ENCODE data around the gene KIAA1755.
"Not testable (repeated sequence)": the region's sequence is repeated elsewhere in the genome, so short reads cannot be mapped to it uniquely, and the experiment has no call there.

The KIAA1755 gene

DNA sequence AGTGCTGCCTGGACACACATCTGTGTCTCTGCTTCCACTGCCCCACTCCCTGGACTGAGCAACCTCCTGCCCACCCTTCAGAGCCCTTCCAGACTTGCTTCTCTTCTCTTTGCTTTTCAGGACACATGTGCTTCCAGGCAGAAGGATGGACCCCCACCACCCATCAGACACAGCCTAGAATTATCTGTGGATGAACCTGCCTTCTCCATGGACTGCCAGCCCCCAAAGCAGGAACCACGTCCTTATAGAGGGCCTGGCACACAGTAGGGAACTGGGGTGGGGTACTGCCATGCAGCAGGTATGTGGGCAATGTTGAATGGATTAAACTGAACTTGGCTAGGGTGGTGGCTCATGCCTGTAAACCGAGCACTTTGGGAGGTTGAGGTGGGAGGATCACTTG, 3.6 kb downstream of the KIAA1755 start:
- Histone ChIP-seq H4K8ac (ENCODE audit: low read depth, low read length) (no peak overlapping the region), H3K79me1 (ENCODE audit: low read length) (no peaks in the 10 kb centered on the region), H3K9ac (ENCODE audit: low read length) (no peak overlapping the region), H3K27me3 (ENCODE audit: insufficient read depth, low read length, poor library complexity) (no peaks in the 10 kb centered on the region), H2AK5ac (ENCODE audit: low read length) (no peak overlapping the region), H4K5ac (ENCODE audit: low read length) (no peak overlapping the region), H3K4me3 (ENCODE audit: low read length) (no peak overlapping the region), H3K4me2 (ENCODE audit: low read length) (no peak overlapping the region), H3K27ac (ENCODE audit: low read depth, low read length) (no peak overlapping the region), H3K56ac (ENCODE audit: low read length) (no peak overlapping the region), H3K18ac (ENCODE audit: low read length) (no peak overlapping the region), H3K23ac (ENCODE audit: low read length) (no peak overlapping the region), H2BK5ac (ENCODE audit: low read length) (no peak overlapping the region), H2BK120ac (ENCODE audit: low read depth, low read length) (no peak overlapping the region), H3K79me2 (ENCODE audit: control insufficient read depth, insufficient read depth, low read length) (no peaks in the 10 kb centered on the region), H3K4me1 (ENCODE audit: control insufficient read depth, low read depth, low read length) (peaks cover 2% of the 10 kb centered on the region), H3K4ac (ENCODE audit: low read depth, low read length) (no peak overlapping the region), H2BK15ac (replicated peaks; ENCODE audit: low read depth) (no peak overlapping the region), H3K36me3 (ENCODE audit: control insufficient read depth, insufficient read depth, low read length) (no peaks in the 10 kb centered on the region)
- WGBS (ENCODE audit: extremely low coverage, insufficient coverage, low lambda C conversion rate), result no CpG with 5 or more reads among the region's 2 CpGs
- no peak for DNase-seq

DNA sequence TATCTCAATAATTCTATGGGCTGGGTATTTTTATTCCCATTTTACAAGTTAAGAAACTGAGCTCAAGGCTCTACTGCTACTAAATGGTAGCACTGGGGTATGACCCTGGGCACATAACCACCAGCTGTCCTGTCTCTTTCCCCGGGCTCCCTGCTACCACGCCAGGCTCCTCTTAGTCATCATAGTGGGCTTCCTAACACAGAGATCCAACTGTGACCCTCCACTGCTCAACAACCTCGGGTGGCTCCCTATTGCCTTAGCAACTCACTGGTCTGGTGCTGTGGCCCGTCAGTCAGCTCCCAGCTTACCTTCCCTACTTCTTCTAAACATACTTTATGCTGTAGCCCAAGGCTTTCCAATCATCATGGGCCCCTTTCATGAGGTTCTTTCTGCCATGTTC, 4.5 kb downstream of the KIAA1755 start:
- H3K36me3 ChIP-seq (ENCODE audit: control insufficient read depth, insufficient read depth, low read length), result no peaks in the 10 kb centered on the region
- no peak for DNase-seq
- H4K8ac ChIP-seq (ENCODE audit: low read depth, low read length), result no peak overlapping the region
- WGBS (ENCODE audit: extremely low coverage, insufficient coverage, low lambda C conversion rate), result no CpG with 5 or more reads among the region's 4 CpGs
- H2AK5ac ChIP-seq (ENCODE audit: low read length), result no peak overlapping the region
- H3K27ac ChIP-seq (ENCODE audit: low read depth, low read length), result no peak overlapping the region
- no peak overlapping the region for H3K4me3 ChIP-seq (ENCODE audit: low read length)
- H3K56ac ChIP-seq (ENCODE audit: low read length), result no peak overlapping the region
- no peak overlapping the region for H3K4me2 ChIP-seq (ENCODE audit: low read length)
- H3K79me1 ChIP-seq (ENCODE audit: low read length), result no peaks in the 10 kb centered on the region
- no peaks in the 10 kb centered on the region for H3K27me3 ChIP-seq (ENCODE audit: insufficient read depth, low read length, poor library complexity)
- peaks cover 2% of the 10 kb centered on the region for H3K4me1 ChIP-seq (ENCODE audit: control insufficient read depth, low read depth, low read length)
- H3K18ac ChIP-seq (ENCODE audit: low read length), result no peak overlapping the region
- no peak overlapping the region for H3K23ac ChIP-seq (ENCODE audit: low read length)
- H3K9ac ChIP-seq (ENCODE audit: low read length), result no peak overlapping the region
- H2BK120ac ChIP-seq (ENCODE audit: low read depth, low read length), result no peak overlapping the region
- H4K5ac ChIP-seq (ENCODE audit: low read length), result no peak overlapping the region
- no peak overlapping the region for H2BK5ac ChIP-seq (ENCODE audit: low read length)
- no peak overlapping the region for H3K4ac ChIP-seq (ENCODE audit: low read depth, low read length)
- no peaks in the 10 kb centered on the region for H3K79me2 ChIP-seq (ENCODE audit: control insufficient read depth, insufficient read depth, low read length)
- no peak overlapping the region for H2BK15ac ChIP-seq (replicated peaks; ENCODE audit: low read depth)

GRCh38 chr20:38255393-38255792, 5.1 kb downstream of the KIAA1755 start:
- Histone ChIP-seq H3K36me3 (ENCODE audit: control insufficient read depth, insufficient read depth, low read length) (no peaks in the 10 kb centered on the region), H3K79me2 (ENCODE audit: control insufficient read depth, insufficient read depth, low read length) (no peaks in the 10 kb centered on the region), H3K27me3 (ENCODE audit: insufficient read depth, low read length, poor library complexity) (no peaks in the 10 kb centered on the region), H3K27ac (ENCODE audit: low read depth, low read length) (no peak overlapping the region), H3K18ac (ENCODE audit: low read length) (no peak overlapping the region), H3K9ac (ENCODE audit: low read length) (no peak overlapping the region), H2BK120ac (ENCODE audit: low read depth, low read length) (no peak overlapping the region), H4K8ac (ENCODE audit: low read depth, low read length) (no peak overlapping the region), H3K79me1 (ENCODE audit: low read length) (no peaks in the 10 kb centered on the region), H3K4me2 (ENCODE audit: low read length) (no peak overlapping the region), H3K4ac (ENCODE audit: low read depth, low read length) (no peak overlapping the region), H2AK5ac (ENCODE audit: low read length) (no peak overlapping the region), H2BK5ac (ENCODE audit: low read length) (no peak overlapping the region), H3K56ac (ENCODE audit: low read length) (no peak overlapping the region), H4K5ac (ENCODE audit: low read length) (no peak overlapping the region), H2BK15ac (replicated peaks; ENCODE audit: low read depth) (no peak overlapping the region), H3K4me3 (ENCODE audit: low read length) (no peak overlapping the region), H3K4me1 (ENCODE audit: control insufficient read depth, low read depth, low read length) (peaks cover 2% of the 10 kb centered on the region), H3K23ac (ENCODE audit: low read length) (no peak overlapping the region)
- DNase-seq, result no peak
- no CpG with 5 or more reads among the region's 5 CpGs for WGBS (ENCODE audit: extremely low coverage, insufficient coverage, low lambda C conversion rate)

DNA sequence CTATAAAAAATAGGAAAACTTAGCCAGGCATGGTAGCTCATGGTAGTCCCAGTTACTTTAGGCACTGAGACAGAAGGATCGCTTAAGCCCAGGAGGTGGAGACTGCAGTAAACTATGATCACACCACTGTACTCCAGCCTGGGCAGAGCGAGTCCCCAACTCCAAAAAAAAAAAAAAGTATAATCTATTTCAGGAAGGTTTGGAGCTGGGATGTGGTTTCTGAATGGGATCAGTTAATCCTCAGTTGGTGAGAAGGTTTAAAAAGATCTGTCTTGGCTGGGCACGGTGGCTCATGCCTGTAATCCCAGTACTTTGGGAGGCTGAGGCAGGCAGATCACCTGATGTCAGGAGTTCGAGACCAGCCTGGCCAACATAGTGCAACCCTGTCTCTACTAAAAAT, 5.9 kb downstream of the KIAA1755 start:
- H3K36me3 ChIP-seq (ENCODE audit: control insufficient read depth, insufficient read depth, low read length); H2BK15ac ChIP-seq (replicated peaks; ENCODE audit: low read depth); H3K56ac ChIP-seq (ENCODE audit: low read length); DNase-seq; H2BK5ac ChIP-seq (ENCODE audit: low read length); H4K5ac ChIP-seq (ENCODE audit: low read length); H2BK120ac ChIP-seq (ENCODE audit: low read depth, low read length); H2AK5ac ChIP-seq (ENCODE audit: low read length); H3K79me2 ChIP-seq (ENCODE audit: control insufficient read depth, insufficient read depth, low read length); H3K4me1 ChIP-seq (ENCODE audit: control insufficient read depth, low read depth, low read length); H3K79me1 ChIP-seq (ENCODE audit: low read length); H3K4ac ChIP-seq (ENCODE audit: low read depth, low read length); H3K27me3 ChIP-seq (ENCODE audit: insufficient read depth, low read length, poor library complexity); H3K18ac ChIP-seq (ENCODE audit: low read length); H3K27ac ChIP-seq (ENCODE audit: low read depth, low read length); H4K8ac ChIP-seq (ENCODE audit: low read depth, low read length); H3K9ac ChIP-seq (ENCODE audit: low read length); H3K4me2 ChIP-seq (ENCODE audit: low read length); H3K4me3 ChIP-seq (ENCODE audit: low read length); H3K23ac ChIP-seq (ENCODE audit: low read length): not testable (repeated sequence)
- no CpG with 5 or more reads among the region's 4 CpGs for WGBS (ENCODE audit: extremely low coverage, insufficient coverage, low lambda C conversion rate)

DNA sequence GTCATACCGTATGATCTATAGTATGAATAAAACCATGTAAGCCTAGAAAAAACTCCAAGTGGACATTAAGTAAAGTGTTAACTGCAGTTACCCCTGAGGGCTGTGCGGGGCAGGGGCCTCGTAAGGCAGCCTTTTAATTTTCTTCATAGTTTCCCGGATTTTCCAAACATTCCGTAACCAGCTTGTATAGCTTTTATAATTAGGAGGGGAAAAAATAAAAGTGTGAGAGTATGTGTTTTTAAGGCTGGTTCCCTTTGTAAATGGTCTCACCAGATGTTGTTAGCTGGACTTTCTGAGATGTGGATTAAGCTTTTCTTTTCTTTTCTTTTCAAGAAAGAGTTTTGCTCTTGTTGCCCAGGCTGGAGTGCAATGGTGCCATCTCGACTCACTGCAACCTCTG, 7.0 kb downstream of the KIAA1755 start:
- no peak overlapping the region for H2BK15ac ChIP-seq (replicated peaks; ENCODE audit: low read depth)
- H2AK5ac ChIP-seq (ENCODE audit: low read length), result no peak overlapping the region
- no peaks in the 10 kb centered on the region for H3K27me3 ChIP-seq (ENCODE audit: insufficient read depth, low read length, poor library complexity)
- no peak overlapping the region for H3K18ac ChIP-seq (ENCODE audit: low read length)
- H3K79me1 ChIP-seq (ENCODE audit: low read length), result no peaks in the 10 kb centered on the region
- no peak overlapping the region for H4K8ac ChIP-seq (ENCODE audit: low read depth, low read length)
- no peak overlapping the region for H3K4me3 ChIP-seq (ENCODE audit: low read length)
- no peak overlapping the region for H3K4me2 ChIP-seq (ENCODE audit: low read length)
- no peak for DNase-seq
- H3K79me2 ChIP-seq (ENCODE audit: control insufficient read depth, insufficient read depth, low read length), result no peaks in the 10 kb centered on the region
- no peak overlapping the region for H3K27ac ChIP-seq (ENCODE audit: low read depth, low read length)
- no peak overlapping the region for H2BK120ac ChIP-seq (ENCODE audit: low read depth, low read length)
- no peak overlapping the region for H4K5ac ChIP-seq (ENCODE audit: low read length)
- H2BK5ac ChIP-seq (ENCODE audit: low read length), result no peak overlapping the region
- no peak overlapping the region for H3K23ac ChIP-seq (ENCODE audit: low read length)
- no peak overlapping the region for H3K4ac ChIP-seq (ENCODE audit: low read depth, low read length)
- H3K4me1 ChIP-seq (ENCODE audit: control insufficient read depth, low read depth, low read length), result peaks cover 2% of the 10 kb centered on the region
- no peaks in the 10 kb centered on the region for H3K36me3 ChIP-seq (ENCODE audit: control insufficient read depth, insufficient read depth, low read length)
- WGBS (ENCODE audit: extremely low coverage, insufficient coverage, low lambda C conversion rate), result no CpG with 5 or more reads among the region's 6 CpGs
- H3K9ac ChIP-seq (ENCODE audit: low read length), result no peak overlapping the region
- H3K56ac ChIP-seq (ENCODE audit: low read length), result no peak overlapping the region
